Measurements from ENCODE around the gene MALRD1. TPM values are rescaled to one million over a fixed set of nuclear protein-coding genes. Genes with fewer than 3 reads are reported as not detected.

MALRD1 gene
- total RNA-seq, 4 donors from 2014 or later = 0.94 to 4.5 (median 2.3) TPM; not detected in 1

- no peaks in the 10 kb centered on the region for H3K36me3 ChIP-seq
- TF ChIP-seq CTCF (IDR thresholded peaks at IDR 0.05) (no peak), POLR2A (IDR thresholded peaks at IDR 0.05) (no peak)
- no peak for DNase-seq
- WGBS, 2 donors = 61 to 73% methylated on average over 5 of the region's 5 CpGs
- no peaks in the 10 kb centered on the region for H3K9me3 ChIP-seq
- no peak overlapping the region for H3K4me3 ChIP-seq (replicated peaks in 1 of 3)
- H3K27me3 ChIP-seq = no peaks in the 10 kb centered on the region
- intact Hi-C loops (cut with DNase I) = no loop called here
- no peak overlapping the region for H3K27ac ChIP-seq
- H3K4me1 ChIP-seq = no peaks in the 10 kb centered on the region
Measured at GRCh38 chr10:19431622-19432351, 383.2 kb downstream of the MALRD1 start.

GRCh38 chr10:19449860-19450259, 401.3 kb downstream of the MALRD1 start:
- TF ChIP-seq CTCF (IDR thresholded peaks at IDR 0.05) (no peak), POLR2A (IDR thresholded peaks at IDR 0.05) (no peak)
- WGBS, 2 donors = 77 to 84% methylated on average over 2 of the region's 2 CpGs
- H3K27ac ChIP-seq = no peak overlapping the region
- no peak overlapping the region for H3K4me3 ChIP-seq (replicated peaks in 1 of 3)
- no peaks in the 10 kb centered on the region for H3K27me3 ChIP-seq
- DNase-seq = no peak
- H3K4me1 ChIP-seq = no peaks in the 10 kb centered on the region
- intact Hi-C loops (cut with DNase I) = no loop called here
- no peaks in the 10 kb centered on the region for H3K9me3 ChIP-seq
- no peaks in the 10 kb centered on the region for H3K36me3 ChIP-seq

GRCh38 chr10:19451356-19451755, 402.8 kb downstream of the MALRD1 start:
- intact Hi-C loops (cut with DNase I) = no loop called here
- no peaks in the 10 kb centered on the region for H3K27me3 ChIP-seq
- WGBS, 2 donors = 77 to 93% methylated on average over 3 of the region's 3 CpGs

GRCh38 chr10:19451937-19452336, 403.3 kb downstream of the MALRD1 start:
- no peak for DNase-seq
- TF ChIP-seq CTCF (IDR thresholded peaks at IDR 0.05) = no peak
- no peak for TF ChIP-seq POLR2A (IDR thresholded peaks at IDR 0.05)
- 67 to 85% methylated on average over 2 of the region's 2 CpGs for WGBS, 2 donors
- Histone ChIP-seq H3K36me3 (no peaks in the 10 kb centered on the region), H3K27me3 (no peaks in the 10 kb centered on the region), H3K9me3 (no peaks in the 10 kb centered on the region), H3K4me3 (replicated peaks in 1 of 3) (no peak overlapping the region), H3K4me1 (no peaks in the 10 kb centered on the region), H3K27ac (no peak overlapping the region)
- intact Hi-C loops (cut with DNase I) = no loop called here

More at GRCh38 chr10:19451356-19451755, 402.8 kb downstream of the MALRD1 start:
- TF ChIP-seq POLR2A (IDR thresholded peaks at IDR 0.05) = no peak
- no peak for TF ChIP-seq CTCF (IDR thresholded peaks at IDR 0.05)
- H3K27ac ChIP-seq = no peak overlapping the region
- no peaks in the 10 kb centered on the region for H3K4me1 ChIP-seq
- no peak overlapping the region for H3K4me3 ChIP-seq (replicated peaks in 1 of 3)
- H3K36me3 ChIP-seq = no peaks in the 10 kb centered on the region
- no peak for DNase-seq
- no peaks in the 10 kb centered on the region for H3K9me3 ChIP-seq

GRCh38 chr10:19453967-19454366, 405.4 kb downstream of the MALRD1 start:
- Histone ChIP-seq H3K27me3 (no peaks in the 10 kb centered on the region), H3K9me3 (no peaks in the 10 kb centered on the region), H3K4me3 (replicated peaks in 1 of 3) (no peak overlapping the region), H3K4me1 (no peaks in the 10 kb centered on the region), H3K27ac (no peak overlapping the region), H3K36me3 (no peaks in the 10 kb centered on the region)
- intact Hi-C loops (cut with DNase I) = no loop called here
- no peak for DNase-seq
- TF ChIP-seq POLR2A (IDR thresholded peaks at IDR 0.05) (no peak), CTCF (IDR thresholded peaks at IDR 0.05) (no peak)

All from thyroid gland (tissue), 4 donors.